Calu3 (cell line): ENCODE data around the gene DBNL. TPM values are rescaled to one million over a fixed set of nuclear protein-coding genes. Genes with fewer than 3 reads are reported as not detected.

Experiments used
- BruUV-seq: library from RNA; stranded (reverse); fragments of 400-500 nt; replicated peaks from 2 replicates; lab custom pipeline; 2021; lab: Mats Ljungman, UMichigan
- CTCF ChIA-PET: fragments of 300-600 bp; sonication (Branson Sonifier 250); formaldehyde crosslinking; loops from one replicate; lab custom pipeline; 2022; ENCODE audit warnings: antibody characterized with exemption; lab: Charles Lee
- DNase-seq: peaks from one replicate; pipeline ENCODE4 v3.0.0; 2022
- H3K27ac Mint-ChIP-seq: one replicate; pipeline ENCODE4 v1.8.0; 2022; ENCODE audit warnings: mixed read lengths; ENCODE audit not compliant: unreplicated experiment
- H3K27me3 Mint-ChIP-seq: one replicate; pipeline ENCODE4 v1.8.0; 2022; ENCODE audit warnings: mixed read lengths; ENCODE audit not compliant: unreplicated experiment
- H3K36me3 Mint-ChIP-seq: one replicate; pipeline ENCODE4 v1.8.0; 2022; ENCODE audit warnings: mild to moderate bottlenecking, moderate library complexity, mixed read lengths; ENCODE audit not compliant: insufficient read depth, unreplicated experiment
- H3K4me1 Mint-ChIP-seq: one replicate; pipeline ENCODE4 v1.8.0; 2022; ENCODE audit warnings: mild to moderate bottlenecking, low read depth, mixed read lengths; ENCODE audit not compliant: unreplicated experiment
- H3K4me3 Mint-ChIP-seq: one replicate; pipeline ENCODE4 v1.8.0; 2022; ENCODE audit warnings: mild to moderate bottlenecking, low read depth, moderate library complexity, mixed read lengths; ENCODE audit not compliant: unreplicated experiment
- H3K9me3 Mint-ChIP-seq: one replicate; pipeline ENCODE4 v1.8.0; 2022; ENCODE audit warnings: low read depth, mixed read lengths; ENCODE audit not compliant: unreplicated experiment
- CTCF ChIP-seq: fragments of 200-600 bp; IDR thresholded peaks from one replicate; pipeline ENCODE4 v1.8.0; 2022; ENCODE audit warnings: antibody characterized with exemption; ENCODE audit not compliant: unreplicated experiment
- intact Hi-C: fragments of 100-400 bp; cut with micrococcal nuclease; formaldehyde crosslinking; loops from one replicate; pipeline ENCODE4 v1.10.0; 2022; ENCODE audit not compliant: unreplicated experiment
- total RNA-seq: library from RNA; stranded (reverse); gene quantifications from 2 replicates; pipeline ENCODE4 v1.2.3, GENCODE V29; 2022

DBNL gene
- total RNA-seq, 1 experiment from 2014 or later, result 164 TPM

- intact Hi-C loops, result no loop called here
- no peaks in the 10 kb centered on the region for H3K9me3 Mint-ChIP-seq
- H3K27me3 Mint-ChIP-seq, result peaks cover 26% of the 10 kb centered on the region
- H3K36me3 Mint-ChIP-seq, result no peaks in the 10 kb centered on the region
- no peak for TF ChIP-seq CTCF
- no peak overlapping the region for H3K4me3 Mint-ChIP-seq
- H3K27ac Mint-ChIP-seq, result no peak overlapping the region
- BruUV-seq, result no TSS peak
- H3K4me1 Mint-ChIP-seq, result no peaks in the 10 kb centered on the region
- no peak for DNase-seq
- CTCF ChIA-PET, result interaction anchor here (0.6 kb wide), 1 partner anchor 30 kb away, joined by 5 read pairs; the partner anchor contains the start of gene PGAM2
Observed at GRCh38 chr7:44095781-44096180, 51.3 kb downstream of the DBNL start.

GRCh38 chr7:44096326-44096881, 51.9 kb downstream of the DBNL start:
- Mint-ChIP-seq H3K9me3 (no peaks in the 10 kb centered on the region), H3K27me3 (peaks cover 20% of the 10 kb centered on the region), H3K4me1 (no peaks in the 10 kb centered on the region), H3K4me3 (no peak overlapping the region), H3K27ac (no peak overlapping the region), H3K36me3 (no peaks in the 10 kb centered on the region)
- no TSS peak for BruUV-seq
- CTCF ChIA-PET, result interaction anchor here (0.7 kb wide), 1 partner anchor 65 kb away, joined by 6 read pairs; no protein-coding TSS in a partner anchor
- no peak for DNase-seq
- TF ChIP-seq CTCF, result no peak
- intact Hi-C loops, result no loop called here

- Mint-ChIP-seq H3K27ac (no peak overlapping the region), H3K4me1 (no peaks in the 10 kb centered on the region), H3K9me3 (no peaks in the 10 kb centered on the region), H3K27me3 (peaks cover 27% of the 10 kb centered on the region), H3K4me3 (no peak overlapping the region), H3K36me3 (no peaks in the 10 kb centered on the region)
- BruUV-seq, result no TSS peak
- no peak for DNase-seq
- CTCF ChIA-PET, result interaction anchor here (0.6 to 1.3 kb wide), 3 partner anchors 10 to 413 kb away, joined by 3 to 7 read pairs (median 4); no protein-coding TSS in a partner anchor
- intact Hi-C loops, result no loop called here
- TF ChIP-seq CTCF, result no peak
Observed at GRCh38 chr7:44097064-44097932, 52.8 kb downstream of the DBNL start.

GRCh38 chr7:44098092-44099068, 53.9 kb downstream of the DBNL start:
- Mint-ChIP-seq H3K9me3 (no peaks in the 10 kb centered on the region), H3K36me3 (no peaks in the 10 kb centered on the region), H3K4me3 (no peak overlapping the region), H3K27me3 (peaks cover 38% of the 10 kb centered on the region), H3K4me1 (no peaks in the 10 kb centered on the region), H3K27ac (no peak overlapping the region)
- no peak for DNase-seq
- TF ChIP-seq CTCF, result no peak
- no TSS peak for BruUV-seq
- CTCF ChIA-PET, result interaction anchor here (0.6 to 1.4 kb wide), 4 partner anchors 9 to 45 kb away, joined by 3 to 5 read pairs (median 4); no protein-coding TSS in a partner anchor
- intact Hi-C loops, result no loop called here
